NT2/D1 (cell line): ENCODE measurements around the gene ZEB1.

Experiments used
- SUZ12 ChIP-seq: IDR thresholded peaks from 2 replicates; pipeline ENCODE4 v1.6.1; 2011; ENCODE audit not compliant: insufficient read length, insufficient read depth; ENCODE audit errors: extremely low read depth
- YY1 ChIP-seq: IDR thresholded peaks from 2 replicates; pipeline ENCODE4 v1.6.1; 2011; ENCODE audit not compliant: insufficient read length, insufficient read depth
- ZNF274 ChIP-seq: IDR thresholded peaks from 2 replicates; pipeline ENCODE4 v1.6.1; 2011; ENCODE audit warnings: mild to moderate bottlenecking, low read depth, low read length

GRCh38 chr10:31508234-31508633 is 189.2 kb downstream of the ZEB1 start:
- TF ChIP-seq YY1 (no peak), ZNF274 (no peak), SUZ12 (no peak)
